ENCODE results near the gene GPD1L.

GPD1L gene

DNA sequence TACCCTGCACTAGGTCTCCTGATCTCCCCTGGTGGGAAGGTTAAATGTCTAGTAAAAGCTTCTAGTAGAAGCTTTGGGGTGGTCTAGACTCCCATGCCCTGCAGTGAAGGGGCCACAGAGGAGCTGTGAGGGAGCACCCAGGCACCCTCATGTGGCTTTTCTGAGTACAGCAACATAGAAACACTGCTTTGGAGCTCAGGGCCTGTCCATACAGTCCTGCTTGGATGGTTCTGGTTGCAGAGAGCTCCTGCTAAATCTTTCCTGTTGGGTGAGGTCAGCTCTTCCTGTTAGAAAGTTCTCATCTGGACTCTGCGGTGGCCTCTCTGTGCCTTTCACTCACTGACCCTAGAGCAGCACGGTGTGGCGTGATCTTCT lies 47.8 kb downstream of the GPD1L start:
- H3K79me2 ChIP-seq (ENCODE audit: insufficient read depth, low read length), result no peaks in the 10 kb centered on the region
- H3K4me3 ChIP-seq (ENCODE audit: insufficient read depth, low read length, poor library complexity, severe bottlenecking), result no peak overlapping the region
- TF ChIP-seq CTCF (IDR thresholded peaks at IDR 0.05; ENCODE audit: insufficient read depth, low read length, poor library complexity, severe bottlenecking) (no peak), EZH2phosphoT487 (conservative IDR thresholded peaks at IDR 0.05; ENCODE audit: low read length) (no peak)
- H3K9me3 ChIP-seq (ENCODE audit: insufficient read depth, low read length), result no peaks in the 10 kb centered on the region
- no peaks in the 10 kb centered on the region for H3K36me3 ChIP-seq (ENCODE audit: low read length)
- H3K9ac ChIP-seq (ENCODE audit: low read length), result no peak overlapping the region
- H3K4me2 ChIP-seq (ENCODE audit: low read depth, low read length, poor library complexity, severe bottlenecking), result no peak overlapping the region
- no peak overlapping the region for H3K27ac ChIP-seq (ENCODE audit: low read depth, low read length)
- H4K20me1 ChIP-seq (ENCODE audit: low read depth, low read length), result no peaks in the 10 kb centered on the region
- H3K27me3 ChIP-seq (ENCODE audit: low read length), result no peaks in the 10 kb centered on the region
- no peak overlapping the region for H2AFZ ChIP-seq (ENCODE audit: low read depth, low read length, severe bottlenecking)
- H3F3A ChIP-seq (ENCODE audit: insufficient read depth), result no peaks in the 10 kb centered on the region
- no peaks in the 10 kb centered on the region for H3K9me2 ChIP-seq (replicated peaks; ENCODE audit: insufficient read depth, low read length)

DNA sequence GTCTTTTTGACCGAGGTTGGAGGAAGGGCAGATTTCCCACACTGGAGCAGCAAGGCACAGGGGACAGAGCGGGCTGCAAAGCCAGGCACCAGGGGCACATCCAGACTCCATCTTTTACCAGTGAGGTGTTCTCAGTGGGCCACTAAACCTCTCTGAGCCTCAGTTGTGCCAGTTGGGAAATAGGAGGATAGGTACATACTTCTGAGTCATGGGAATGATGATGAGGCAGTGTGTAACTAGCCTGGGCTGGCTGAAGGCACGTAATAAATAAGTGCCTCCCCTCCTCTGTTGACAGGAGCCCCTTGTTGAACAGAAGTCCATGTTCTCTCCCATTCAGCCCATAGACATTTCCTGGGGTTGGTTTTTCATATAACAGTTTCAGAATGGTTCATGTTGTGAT lies 48.7 kb downstream of the GPD1L start:
- Histone ChIP-seq H3F3A (ENCODE audit: insufficient read depth) (no peaks in the 10 kb centered on the region), H3K9me3 (ENCODE audit: insufficient read depth, low read length) (no peaks in the 10 kb centered on the region), H3K9ac (ENCODE audit: low read length) (no peak overlapping the region), H2AFZ (ENCODE audit: low read depth, low read length, severe bottlenecking) (no peak overlapping the region), H4K20me1 (ENCODE audit: low read depth, low read length) (no peaks in the 10 kb centered on the region), H3K4me3 (ENCODE audit: insufficient read depth, low read length, poor library complexity, severe bottlenecking) (no peak overlapping the region), H3K27me3 (ENCODE audit: low read length) (no peaks in the 10 kb centered on the region), H3K36me3 (ENCODE audit: low read length) (no peaks in the 10 kb centered on the region), H3K79me2 (ENCODE audit: insufficient read depth, low read length) (no peaks in the 10 kb centered on the region), H3K4me2 (ENCODE audit: low read depth, low read length, poor library complexity, severe bottlenecking) (no peak overlapping the region), H3K27ac (ENCODE audit: low read depth, low read length) (no peak overlapping the region), H3K9me2 (replicated peaks; ENCODE audit: insufficient read depth, low read length) (no peaks in the 10 kb centered on the region)
- no peak for TF ChIP-seq CTCF (IDR thresholded peaks at IDR 0.05; ENCODE audit: insufficient read depth, low read length, poor library complexity, severe bottlenecking)

DNA sequence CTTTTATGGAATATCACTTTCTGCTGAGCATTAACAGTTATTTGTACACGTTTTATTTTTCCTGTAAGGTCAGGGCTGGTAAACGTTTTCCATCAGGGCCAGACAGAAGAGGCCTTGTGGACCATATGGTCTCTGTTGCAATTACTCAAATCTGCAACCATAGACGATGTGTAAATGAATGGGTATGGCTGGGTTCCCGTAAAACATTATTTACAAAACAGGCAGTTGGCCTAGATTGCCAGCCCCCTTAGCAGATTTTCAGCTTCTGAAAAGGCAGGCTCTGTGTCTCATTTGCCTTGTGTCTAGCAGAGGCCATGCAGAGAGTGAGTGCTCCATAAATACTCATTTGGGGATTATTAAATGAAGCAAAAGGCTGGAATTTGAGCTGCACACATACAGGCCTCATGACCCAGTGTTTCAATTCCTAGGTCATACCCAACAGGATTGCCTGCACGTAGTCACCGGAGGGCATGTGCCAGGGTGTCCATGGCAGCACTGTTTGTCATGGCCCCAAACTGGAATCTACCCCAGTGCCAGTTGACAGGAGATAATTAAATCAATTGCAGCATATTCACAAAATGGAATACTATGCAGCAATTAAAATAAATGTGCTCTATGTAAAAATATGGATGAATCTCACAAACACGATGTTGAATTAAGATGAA lies 51.3 kb downstream of the GPD1L start:
- no peak overlapping the region for H3K27ac ChIP-seq (ENCODE audit: low read depth, low read length)
- H3K27me3 ChIP-seq (ENCODE audit: low read length), result no peaks in the 10 kb centered on the region

More for the DNA sequence above, 51.3 kb downstream of the GPD1L start:
- Histone ChIP-seq H4K20me1 (ENCODE audit: low read depth, low read length) (no peaks in the 10 kb centered on the region), H3K9ac (ENCODE audit: low read length) (no peak overlapping the region), H3K9me2 (replicated peaks; ENCODE audit: insufficient read depth, low read length) (no peaks in the 10 kb centered on the region), H3K4me2 (ENCODE audit: low read depth, low read length, poor library complexity, severe bottlenecking) (no peak overlapping the region), H3K79me2 (ENCODE audit: insufficient read depth, low read length) (no peaks in the 10 kb centered on the region), H3K4me3 (ENCODE audit: insufficient read depth, low read length, poor library complexity, severe bottlenecking) (no peak overlapping the region), H3K9me3 (ENCODE audit: insufficient read depth, low read length) (no peaks in the 10 kb centered on the region), H2AFZ (ENCODE audit: low read depth, low read length, severe bottlenecking) (no peak overlapping the region), H3F3A (ENCODE audit: insufficient read depth) (no peaks in the 10 kb centered on the region), H3K36me3 (ENCODE audit: low read length) (no peaks in the 10 kb centered on the region)
- TF ChIP-seq CTCF (IDR thresholded peaks at IDR 0.05; ENCODE audit: insufficient read depth, low read length, poor library complexity, severe bottlenecking) (no peak), EZH2phosphoT487 (conservative IDR thresholded peaks at IDR 0.05; ENCODE audit: low read length) (no peak)
